Heart right ventricle (tissue), 16 donors: ENCODE data around the gene MIGA2. TPM values are rescaled to one million over a fixed set of nuclear protein-coding genes. Genes with fewer than 3 reads are reported as not detected.

Source experiments
- ATAC-seq, 8 donors: fragments of 200-7000 bp; cut with Tn5 transposase; one replicate each; pipeline ENCODE4 v1.9.1; 2020; ENCODE audit warnings: mild to moderate bottlenecking in 8 of 8, moderate library complexity in 8 of 8, moderate number of reproducible peaks in 1 of 8
- DNase-seq, 2 donors: peaks; one replicate each; pipeline ENCODE4 v3.0.0-alpha.2; 2020
- H3K27ac ChIP-seq, 10 donors: fragments of 200-600 bp; sonication (generic) in 2 of 10; one replicate each; pipeline versions ENCODE4 v1.5.0 to v1.8.0; 2020 to 2022; ENCODE audit warnings: mild to moderate bottlenecking in 3 of 10
- H3K27me3 ChIP-seq, 7 donors: fragments of 200-600 bp; one replicate each; pipeline ENCODE4 v1.8.0; 2021 to 2022; ENCODE audit warnings: mild to moderate bottlenecking in 2 of 7
- H3K36me3 ChIP-seq, 9 donors: fragments of 200-600 bp; sonication (generic) in 1 of 9; one replicate each; pipeline versions ENCODE4 v1.5.0 to v1.8.0; 2020 to 2022; ENCODE audit warnings: mild to moderate bottlenecking in 2 of 9
- H3K4me1 ChIP-seq, 9 donors: fragments of 200-600 bp; sonication (generic) in 1 of 9; one replicate each; pipeline versions ENCODE4 v1.5.0 to v1.8.0; 2020 to 2022; ENCODE audit warnings: mild to moderate bottlenecking in 4 of 9
- H3K4me3 ChIP-seq, 10 donors: fragments of 200-600 bp; sonication (generic) in 2 of 10; one replicate each; pipeline versions ENCODE4 v1.5.0 to v1.8.0; 2020 to 2022; ENCODE audit warnings: mild to moderate bottlenecking in 7 of 10, moderate library complexity in 2 of 10
- H3K9me3 ChIP-seq, 11 donors: fragments of 200-600 bp in 10 of 11; sonication (generic) in 2 of 11; one replicate each; pipeline versions ENCODE4 v1.5.0 to v1.8.0; 2013 to 2022; ENCODE audit warnings: mild to moderate bottlenecking in 2 of 11, control low read depth in 1 of 11, moderate library complexity in 1 of 11
- CTCF ChIP-seq, 9 donors: fragments of 200-600 bp; sonication (generic) in 2 of 9; IDR thresholded peaks; one replicate each; pipeline versions ENCODE4 v1.5.0 to v1.8.0; 2021 to 2022; ENCODE audit warnings: antibody characterized with exemption in 9 of 9, mild to moderate bottlenecking in 5 of 9, moderate library complexity in 1 of 9
- WGBS, 2 donors: extraction: QIAGEN DNeasy Blood & Tissue Kit; methylation state at CpG; one replicate each; pipeline ENCODE4 v1.1.7; 2013; ENCODE audit warnings: inconsistent platforms in 1 of 2; 5-methylcytosine and 5-hydroxymethylcytosine counted together
- intact Hi-C, 10 donors: fragments of 100-400 bp; cut with DNase I; formaldehyde crosslinking; loops; one replicate each; pipeline versions ENCODE4 v1.11.1 to v1.14.2; 2022
- polyA plus RNA-seq, 2 donors: library from polyadenylated mRNA; stranded (reverse); fragments of 200-250 nt; gene quantifications; one replicate each; pipeline ENCODE4 v1.2.3, GENCODE V29; 2013
- total RNA-seq, 10 donors: library from RNA; stranded (reverse); fragmentation: NEBNext Ultra II Directional in 3 of 10; extraction: Animal tissue kit (Norgen Biotek cat#: 25700) in 3 of 10; gene quantifications; one replicate each; pipeline versions ENCODE4 v1.2.1 to v1.2.4, GENCODE V29; 2021 to 2023
- donor health status: Arrhythmogenic right ventricular cardiomyopathy.
- donor health status: ischemic (EF 13 %, LVEDD 7.1; RV severe dilation, severe dysfunction).
- donor health status: healthy with polysubstance abuse.
- donor health status: DM: no; HTN: yes; CAD: no.
- donor health status: DM: no; HTN: no; CAD: no.
- donor health status: ischemic (EF 25% LVEDD 6.9; RV normal size, moderate dysfunction).
- donor health status: ischemic (EF 25% LVEDD 5.7; RV mildly dilated, moderate dysfunction).
- donor health status: healthy.
- donor health status: DM: yes; HTN: yes; CAD: no.
- donor health status: Ischemic cardiomyopathy.
- donor health status: ischemic (EF 35%, LVEDD 5.7; RV mildly dilated, moderate dysfunction).
- donor health status: nonischemic (EF 11% LVEDD 7.7; RV severe dilation, severe dysfunction).
- donor health status: DM: yes; HTN: yes; CAD: no.
- donor health status: PGD.
- donor health status: ischemic (EF 29% LVEDD 5.4; RV normal size, mild dysfunction).
- donor health status: nonischemic (EF 23%, LVEDD 6.1; RV moderate dilation, normal function).

The MIGA2 gene
- total and polyA plus RNA-seq, 12 donors: 30.4 to 46.0 (median 35.9) TPM

- WGBS, 2 donors: 84 to 90% methylated on average over 5 of the region's 5 CpGs
- H3K36me3 ChIP-seq: peaks cover 0 to 99% (median 32%) of the 10 kb centered on the region in 9 donors
Observed at GRCh38 chr9:129054163-129054851, 17.9 kb downstream of the MIGA2 start.

GRCh38 chr9:129058965-129059795 lies 22.8 kb downstream of the MIGA2 start:
- Histone ChIP-seq H3K4me1 (peaks cover 0 to 5% (median 0%) of the 10 kb centered on the region in 9 donors), H3K9me3 (no peaks in the 10 kb centered on the region), H3K27ac (no peak overlapping the region), H3K27me3 (no peaks in the 10 kb centered on the region), H3K4me3 (no peak overlapping the region), H3K36me3 (peaks cover 0 to 99% (median 49%) of the 10 kb centered on the region in 9 donors)
- TF ChIP-seq CTCF (IDR thresholded peaks at IDR 0.05): no peak
- ATAC-seq (no peak), DNase-seq (no peak)
- WGBS, 2 donors: 85 to 88% methylated on average over 21 of the region's 21 CpGs
- intact Hi-C loops: no loop called here

More at GRCh38 chr9:129054163-129054851, 17.9 kb downstream of the MIGA2 start:
- Histone ChIP-seq H3K9me3 (no peaks in the 10 kb centered on the region), H3K27me3 (no peaks in the 10 kb centered on the region), H3K27ac (no peak overlapping the region), H3K4me3 (no peak overlapping the region), H3K4me1 (peaks cover 0 to 5% (median 0%) of the 10 kb centered on the region in 9 donors)
- no peak for TF ChIP-seq CTCF (IDR thresholded peaks at IDR 0.05)
- no peak for ATAC-seq
- no peak for DNase-seq
- intact Hi-C loops: no loop called here

GRCh38 chr9:129059796-129060785 lies 23.7 kb downstream of the MIGA2 start:
- ATAC-seq: peak in 1 of 8 donors; percentile 11
- TF ChIP-seq CTCF (IDR thresholded peaks at IDR 0.05): no peak
- WGBS, 2 donors: 93 to 95% methylated on average over 37 of the region's 37 CpGs
- Histone ChIP-seq H3K27ac (no peak overlapping the region), H3K9me3 (no peaks in the 10 kb centered on the region), H3K4me3 (no peak overlapping the region), H3K27me3 (no peaks in the 10 kb centered on the region), H3K4me1 (peaks cover 0 to 5% (median 0%) of the 10 kb centered on the region in 9 donors), H3K36me3 (peaks cover 0 to 99% (median 52%) of the 10 kb centered on the region in 9 donors)
- intact Hi-C loops: no loop called here
- DNase-seq: no peak

- H3K27me3 ChIP-seq: no peaks in the 10 kb centered on the region
- ATAC-seq (no peak), DNase-seq (no peak)
- no peak for TF ChIP-seq CTCF (IDR thresholded peaks at IDR 0.05)
- peaks cover 0 to 99% (median 59%) of the 10 kb centered on the region in 9 donors for H3K36me3 ChIP-seq
- WGBS, 2 donors: 96 to 97% methylated on average over 12 of the region's 12 CpGs
- H3K4me3 ChIP-seq: no peak overlapping the region
- H3K9me3 ChIP-seq: no peaks in the 10 kb centered on the region
- H3K4me1 ChIP-seq: peaks cover 0 to 5% (median 0%) of the 10 kb centered on the region in 9 donors
- H3K27ac ChIP-seq: no peak overlapping the region
- intact Hi-C loops: no loop called here
Observed at GRCh38 chr9:129060991-129061390, 24.6 kb downstream of the MIGA2 start.
